H1 (cell line): Measurements from ENCODE around the gene IL6ST. TPM values are rescaled to one million over a fixed set of nuclear protein-coding genes. Genes with fewer than 3 reads are reported as not detected.

ENCODE experiments used
- CBX5 ChIP-seq: fragments of 300-800, 300-1000 bp; sonication (generic); IDR thresholded peaks from 2 replicates; pipeline ENCODE4 v1.7.1; 2016; ENCODE audit warnings: antibody characterized with exemption, low read length, low read depth
- EGR1 ChIP-seq: IDR thresholded peaks from 2 replicates; pipeline ENCODE4 v1.6.1; 2011; ENCODE audit warnings: low read depth, low read length, borderline replicate concordance
- JUN ChIP-seq: IDR thresholded peaks from 2 replicates; pipeline ENCODE4 v1.6.1; 2011; ENCODE audit warnings: low read depth, mild to moderate bottlenecking, improper control_type of control experiment, low read length
- TAF1 ChIP-seq: IDR thresholded peaks from 2 replicates; pipeline ENCODE4 v1.6.1; 2011; ENCODE audit warnings: mild to moderate bottlenecking, low read depth, low read length
- polyA plus RNA-seq, 7 experiments: library from polyadenylated mRNA; depleted of rRNA in 3 of 7; stranded (reverse) in 5 of 7; unstranded in 2 of 7; fragments of >200 nt in 5 of 7; fragments of 200-250 nt in 2 of 7; gene quantifications; 1 replicate in 5 of 7; 2 replicates in 1 of 7; 4 replicates in 1 of 7; pipeline versions ENCODE4 v1.2.1 to v1.2.3, GENCODE V29; 2011 to 2013; ENCODE audit warnings: missing spikeins in 2 of 7, mixed read lengths in 2 of 7
- total RNA-seq: library from RNA; stranded (reverse); fragmentation: NEBNext Ultra II Directional; extraction: Animal tissue kit (Norgen Biotek cat#: 25700); gene quantifications from 2 replicates; pipeline ENCODE4 v1.2.1, GENCODE V29; 2021
- TF ChIP-seq, protein P1 (sequence below): fragments of 300-600 bp; sonication (generic); IDR thresholded peaks from 2 replicates; pipeline ENCODE4 v1.7.1; 2012; ENCODE audit warnings: low read length, moderate library complexity, mild to moderate bottlenecking, inconsistent platforms; ENCODE audit not compliant: insufficient replicate concordance

Gene IL6ST
- total and polyA plus RNA-seq, 2 of the 8 experiments (the other 6 are each of a cell fraction or from before 2014, with no cell fraction given), result 1.4 to 11.1 TPM

DNA sequence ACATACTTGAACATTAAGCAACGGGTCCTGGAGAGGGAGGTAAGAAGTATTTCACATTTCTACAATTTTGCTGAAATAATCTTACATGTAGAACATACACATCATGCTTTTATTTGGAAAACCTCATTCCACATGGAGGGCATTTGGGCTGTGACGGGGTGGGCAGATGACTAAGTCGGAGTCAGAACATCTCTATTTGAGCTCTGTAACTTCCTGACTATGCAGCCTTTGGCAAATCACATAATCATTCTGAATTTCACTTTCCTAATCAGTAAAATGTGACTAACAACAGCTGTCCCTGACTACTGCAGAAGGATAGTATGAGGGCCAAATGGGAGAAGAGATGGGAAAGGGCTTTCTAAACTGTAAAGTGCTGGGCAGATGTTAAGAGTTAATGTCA lies 17.1 kb upstream of the IL6ST start (continued):
- TF ChIP-seq, protein P1, sequence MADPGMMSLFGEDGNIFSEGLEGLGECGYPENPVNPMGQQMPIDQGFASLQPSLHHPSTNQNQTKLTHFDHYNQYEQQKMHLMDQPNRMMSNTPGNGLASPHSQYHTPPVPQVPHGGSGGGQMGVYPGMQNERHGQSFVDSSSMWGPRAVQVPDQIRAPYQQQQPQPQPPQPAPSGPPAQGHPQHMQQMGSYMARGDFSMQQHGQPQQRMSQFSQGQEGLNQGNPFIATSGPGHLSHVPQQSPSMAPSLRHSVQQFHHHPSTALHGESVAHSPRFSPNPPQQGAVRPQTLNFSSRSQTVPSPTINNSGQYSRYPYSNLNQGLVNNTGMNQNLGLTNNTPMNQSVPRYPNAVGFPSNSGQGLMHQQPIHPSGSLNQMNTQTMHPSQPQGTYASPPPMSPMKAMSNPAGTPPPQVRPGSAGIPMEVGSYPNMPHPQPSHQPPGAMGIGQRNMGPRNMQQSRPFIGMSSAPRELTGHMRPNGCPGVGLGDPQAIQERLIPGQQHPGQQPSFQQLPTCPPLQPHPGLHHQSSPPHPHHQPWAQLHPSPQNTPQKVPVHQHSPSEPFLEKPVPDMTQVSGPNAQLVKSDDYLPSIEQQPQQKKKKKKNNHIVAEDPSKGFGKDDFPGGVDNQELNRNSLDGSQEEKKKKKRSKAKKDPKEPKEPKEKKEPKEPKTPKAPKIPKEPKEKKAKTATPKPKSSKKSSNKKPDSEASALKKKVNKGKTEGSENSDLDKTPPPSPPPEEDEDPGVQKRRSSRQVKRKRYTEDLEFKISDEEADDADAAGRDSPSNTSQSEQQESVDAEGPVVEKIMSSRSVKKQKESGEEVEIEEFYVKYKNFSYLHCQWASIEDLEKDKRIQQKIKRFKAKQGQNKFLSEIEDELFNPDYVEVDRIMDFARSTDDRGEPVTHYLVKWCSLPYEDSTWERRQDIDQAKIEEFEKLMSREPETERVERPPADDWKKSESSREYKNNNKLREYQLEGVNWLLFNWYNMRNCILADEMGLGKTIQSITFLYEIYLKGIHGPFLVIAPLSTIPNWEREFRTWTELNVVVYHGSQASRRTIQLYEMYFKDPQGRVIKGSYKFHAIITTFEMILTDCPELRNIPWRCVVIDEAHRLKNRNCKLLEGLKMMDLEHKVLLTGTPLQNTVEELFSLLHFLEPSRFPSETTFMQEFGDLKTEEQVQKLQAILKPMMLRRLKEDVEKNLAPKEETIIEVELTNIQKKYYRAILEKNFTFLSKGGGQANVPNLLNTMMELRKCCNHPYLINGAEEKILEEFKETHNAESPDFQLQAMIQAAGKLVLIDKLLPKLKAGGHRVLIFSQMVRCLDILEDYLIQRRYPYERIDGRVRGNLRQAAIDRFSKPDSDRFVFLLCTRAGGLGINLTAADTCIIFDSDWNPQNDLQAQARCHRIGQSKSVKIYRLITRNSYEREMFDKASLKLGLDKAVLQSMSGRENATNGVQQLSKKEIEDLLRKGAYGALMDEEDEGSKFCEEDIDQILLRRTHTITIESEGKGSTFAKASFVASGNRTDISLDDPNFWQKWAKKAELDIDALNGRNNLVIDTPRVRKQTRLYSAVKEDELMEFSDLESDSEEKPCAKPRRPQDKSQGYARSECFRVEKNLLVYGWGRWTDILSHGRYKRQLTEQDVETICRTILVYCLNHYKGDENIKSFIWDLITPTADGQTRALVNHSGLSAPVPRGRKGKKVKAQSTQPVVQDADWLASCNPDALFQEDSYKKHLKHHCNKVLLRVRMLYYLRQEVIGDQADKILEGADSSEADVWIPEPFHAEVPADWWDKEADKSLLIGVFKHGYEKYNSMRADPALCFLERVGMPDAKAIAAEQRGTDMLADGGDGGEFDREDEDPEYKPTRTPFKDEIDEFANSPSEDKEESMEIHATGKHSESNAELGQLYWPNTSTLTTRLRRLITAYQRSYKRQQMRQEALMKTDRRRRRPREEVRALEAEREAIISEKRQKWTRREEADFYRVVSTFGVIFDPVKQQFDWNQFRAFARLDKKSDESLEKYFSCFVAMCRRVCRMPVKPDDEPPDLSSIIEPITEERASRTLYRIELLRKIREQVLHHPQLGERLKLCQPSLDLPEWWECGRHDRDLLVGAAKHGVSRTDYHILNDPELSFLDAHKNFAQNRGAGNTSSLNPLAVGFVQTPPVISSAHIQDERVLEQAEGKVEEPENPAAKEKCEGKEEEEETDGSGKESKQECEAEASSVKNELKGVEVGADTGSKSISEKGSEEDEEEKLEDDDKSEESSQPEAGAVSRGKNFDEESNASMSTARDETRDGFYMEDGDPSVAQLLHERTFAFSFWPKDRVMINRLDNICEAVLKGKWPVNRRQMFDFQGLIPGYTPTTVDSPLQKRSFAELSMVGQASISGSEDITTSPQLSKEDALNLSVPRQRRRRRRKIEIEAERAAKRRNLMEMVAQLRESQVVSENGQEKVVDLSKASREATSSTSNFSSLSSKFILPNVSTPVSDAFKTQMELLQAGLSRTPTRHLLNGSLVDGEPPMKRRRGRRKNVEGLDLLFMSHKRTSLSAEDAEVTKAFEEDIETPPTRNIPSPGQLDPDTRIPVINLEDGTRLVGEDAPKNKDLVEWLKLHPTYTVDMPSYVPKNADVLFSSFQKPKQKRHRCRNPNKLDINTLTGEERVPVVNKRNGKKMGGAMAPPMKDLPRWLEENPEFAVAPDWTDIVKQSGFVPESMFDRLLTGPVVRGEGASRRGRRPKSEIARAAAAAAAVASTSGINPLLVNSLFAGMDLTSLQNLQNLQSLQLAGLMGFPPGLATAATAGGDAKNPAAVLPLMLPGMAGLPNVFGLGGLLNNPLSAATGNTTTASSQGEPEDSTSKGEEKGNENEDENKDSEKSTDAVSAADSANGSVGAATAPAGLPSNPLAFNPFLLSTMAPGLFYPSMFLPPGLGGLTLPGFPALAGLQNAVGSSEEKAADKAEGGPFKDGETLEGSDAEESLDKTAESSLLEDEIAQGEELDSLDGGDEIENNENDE, result no peak
- no peak for TF ChIP-seq EGR1
- TF ChIP-seq CBX5, result no peak
- no peak for TF ChIP-seq TAF1
- TF ChIP-seq JUN, result no peak
- TF ChIP-seq, all 59 proteins: peak for 0
